ENCODE results near the gene PHTF2.
"Not testable (repeated sequence)": the region's sequence is repeated elsewhere in the genome, so short reads cannot be mapped to it uniquely, and the experiment has no call there.

PHTF2 gene

DNA sequence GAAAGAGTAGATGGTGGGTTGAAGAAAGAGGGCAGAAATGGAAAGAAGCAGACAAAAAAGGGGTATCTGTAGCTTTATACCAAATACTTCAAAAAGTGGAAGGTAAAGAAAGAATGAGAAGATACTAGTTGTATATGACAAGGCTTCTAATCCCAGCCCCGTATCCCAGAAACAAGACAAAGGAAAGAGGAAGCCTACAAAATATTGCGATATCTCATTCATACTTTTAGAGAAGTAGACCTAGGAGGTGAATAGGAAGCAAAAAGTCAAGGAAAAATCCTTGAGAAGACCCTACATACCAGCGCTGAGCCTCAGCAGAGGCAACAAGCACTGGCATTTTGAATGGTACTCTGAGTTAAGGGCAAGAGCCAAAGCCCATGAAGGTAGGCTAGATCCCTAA is 26.6 kb downstream of the PHTF2 start:
- no peak for TF ChIP-seq CTCF (IDR thresholded peaks at IDR 0.05; ENCODE audit: borderline replicate concordance, insufficient read depth, low read depth, low read length)
- no peak overlapping the region for H3K4me3 ChIP-seq (ENCODE audit: low read depth, low read length)

GRCh38 chr7:77826300-77826699 is 27.7 kb downstream of the PHTF2 start:
- TF ChIP-seq CTCF (IDR thresholded peaks at IDR 0.05; ENCODE audit: borderline replicate concordance, insufficient read depth, low read depth, low read length) = no peak
- H3K4me3 ChIP-seq (ENCODE audit: low read depth, low read length) = no peak overlapping the region

DNA sequence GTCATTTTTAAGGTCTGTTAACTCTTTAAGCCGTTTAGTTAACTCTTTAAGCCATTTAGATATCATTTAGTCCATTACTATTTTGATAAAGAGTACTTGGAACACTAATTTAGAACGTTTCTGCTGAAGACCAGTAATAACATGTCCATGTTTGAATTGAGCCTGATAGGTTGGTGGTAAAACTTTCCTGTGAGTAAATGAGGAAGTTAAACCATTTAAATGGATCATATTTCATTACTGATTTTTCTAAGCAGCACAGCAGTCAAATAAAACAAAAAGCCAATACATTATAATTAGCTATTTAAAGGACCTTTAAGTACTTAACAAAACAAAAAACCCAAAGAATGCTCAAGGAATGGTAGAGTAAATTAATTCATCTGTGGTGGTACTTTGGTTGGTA is 29.4 kb downstream of the PHTF2 start:
- no peak for TF ChIP-seq CTCF (IDR thresholded peaks at IDR 0.05; ENCODE audit: borderline replicate concordance, insufficient read depth, low read depth, low read length)
- no peak overlapping the region for H3K4me3 ChIP-seq (ENCODE audit: low read depth, low read length)

DNA sequence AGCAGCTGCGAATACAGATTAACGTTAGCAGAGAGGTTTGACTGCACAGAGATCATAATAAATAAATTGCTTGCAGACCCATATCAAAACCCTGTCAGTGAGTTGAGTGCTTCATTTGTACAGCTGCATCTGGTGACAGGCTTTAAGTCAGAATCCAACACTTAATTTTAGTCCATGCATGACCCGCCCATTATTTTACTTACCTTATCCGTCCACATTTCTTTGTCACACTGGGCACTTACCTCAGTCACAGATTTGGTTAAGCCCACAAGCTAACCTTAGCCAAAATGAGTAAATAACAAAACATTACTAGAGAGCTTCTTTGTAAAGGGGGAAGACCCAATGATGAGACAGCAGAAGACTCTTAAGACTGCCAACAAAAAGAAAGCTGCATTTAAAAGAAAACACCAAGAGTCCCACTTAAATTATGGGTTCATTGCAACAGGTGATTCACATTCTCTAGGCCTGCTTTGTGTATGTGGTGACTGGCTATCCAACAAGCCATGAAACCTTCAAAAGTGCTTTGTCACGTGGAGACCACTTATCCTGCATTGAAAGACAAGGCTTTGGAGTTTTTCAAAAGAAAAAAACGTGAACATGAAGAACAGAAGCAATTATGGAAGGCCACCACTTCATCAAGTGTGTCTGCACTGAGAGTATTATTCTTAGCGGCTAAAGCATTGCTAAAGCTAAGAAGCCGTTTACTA is 32.2 kb downstream of the PHTF2 start:
- H3K4me3 ChIP-seq (ENCODE audit: low read depth, low read length) = no peak overlapping the region
- no peak for TF ChIP-seq CTCF (IDR thresholded peaks at IDR 0.05; ENCODE audit: borderline replicate concordance, insufficient read depth, low read depth, low read length)

DNA sequence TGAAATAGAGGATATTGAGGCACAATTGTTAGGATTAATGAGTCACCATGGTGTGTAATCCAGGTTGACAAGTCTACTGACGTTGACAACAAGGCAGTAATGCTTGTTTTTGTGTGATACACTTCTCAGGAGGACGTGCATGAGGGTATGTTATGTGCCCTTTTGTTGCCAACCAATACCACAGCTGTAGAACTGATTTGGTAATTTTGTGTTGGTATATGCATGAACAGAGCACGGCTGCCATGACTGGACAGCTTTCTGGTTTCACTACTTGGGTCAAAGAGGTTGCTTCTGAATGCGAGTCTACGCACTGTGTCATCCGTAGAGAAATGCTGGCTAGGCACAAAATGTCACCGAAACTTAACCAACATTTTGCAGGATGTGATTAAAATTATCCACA is 32.9 kb downstream of the PHTF2 start:
- no peak for TF ChIP-seq CTCF (IDR thresholded peaks at IDR 0.05; ENCODE audit: borderline replicate concordance, insufficient read depth, low read depth, low read length)
- H3K4me3 ChIP-seq (ENCODE audit: low read depth, low read length) = no peak overlapping the region

DNA sequence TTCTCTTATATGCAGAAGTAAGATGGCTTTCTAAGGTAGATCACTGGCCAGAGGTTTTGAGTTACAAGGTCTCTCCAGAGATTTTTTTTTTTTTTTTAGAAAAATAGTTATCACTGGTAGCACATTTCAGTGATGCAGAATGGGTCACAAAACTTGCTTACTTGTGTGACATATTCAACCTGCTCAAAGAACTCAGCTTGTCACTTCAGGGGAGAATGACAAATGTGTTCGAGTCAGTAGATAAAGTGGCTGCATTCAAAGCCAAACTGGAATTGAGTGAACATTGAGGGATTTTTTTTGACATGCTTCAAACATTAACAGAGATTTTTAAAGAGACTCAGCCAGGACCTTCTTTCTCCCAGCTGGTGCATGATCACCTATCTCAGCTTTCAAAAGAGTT is 33.4 kb downstream of the PHTF2 start:
- TF ChIP-seq CTCF (IDR thresholded peaks at IDR 0.05; ENCODE audit: borderline replicate concordance, insufficient read depth, low read depth, low read length) = no peak
- no peak overlapping the region for H3K4me3 ChIP-seq (ENCODE audit: low read depth, low read length)

GRCh38 chr7:77833136-77833535 is 34.6 kb downstream of the PHTF2 start:
- no peak overlapping the region for H3K4me3 ChIP-seq (ENCODE audit: low read depth, low read length)
- no peak for TF ChIP-seq CTCF (IDR thresholded peaks at IDR 0.05; ENCODE audit: borderline replicate concordance, insufficient read depth, low read depth, low read length)

GRCh38 chr7:77836425-77836824 is 37.9 kb downstream of the PHTF2 start:
- not testable (repeated sequence) for H3K4me3 ChIP-seq (ENCODE audit: low read depth, low read length)

All from GM12875 (cell line).